Measurements from ENCODE around the gene MTMR3.

MTMR3 gene

GRCh38 chr22:29917052-29917902, 34.3 kb downstream of the MTMR3 start:
- no peak for DNase-seq

GRCh38 chr22:29925402-29925801, 42.4 kb downstream of the MTMR3 start:
- no peak for DNase-seq

GRCh38 chr22:29926057-29926456, 43.1 kb downstream of the MTMR3 start:
- no peak for DNase-seq

- DNase-seq: no peak
Observed at GRCh38 chr22:29932136-29932535, 49.2 kb downstream of the MTMR3 start.

- no peak for DNase-seq
Observed at GRCh38 chr22:29933619-29934018, 50.6 kb downstream of the MTMR3 start.

GRCh38 chr22:29934596-29934995, 51.6 kb downstream of the MTMR3 start:
- DNase-seq: no peak

GRCh38 chr22:29936186-29936585, 53.2 kb downstream of the MTMR3 start:
- DNase-seq: no peak

GRCh38 chr22:29937940-29938693, 55.1 kb downstream of the MTMR3 start:
- DNase-seq: no peak

- DNase-seq: no peak
Observed at GRCh38 chr22:29940526-29940925, 57.6 kb downstream of the MTMR3 start.

GRCh38 chr22:29944339-29944738, 61.4 kb downstream of the MTMR3 start:
- DNase-seq: peak; percentile 20

- DNase-seq: no peak
Observed at GRCh38 chr22:29945435-29945834, 62.5 kb downstream of the MTMR3 start.

- DNase-seq: no peak
Observed at GRCh38 chr22:29946220-29946619, 63.2 kb downstream of the MTMR3 start.

- peak; percentile 36 for DNase-seq
Observed at GRCh38 chr22:29947410-29948384, 64.7 kb downstream of the MTMR3 start.

- DNase-seq: no peak
Observed at GRCh38 chr22:29948385-29948769, 65.4 kb downstream of the MTMR3 start.

GRCh38 chr22:29949872-29950271, 66.9 kb downstream of the MTMR3 start:
- DNase-seq: no peak

- no peak for DNase-seq
Observed at GRCh38 chr22:29951791-29952413, 68.9 kb downstream of the MTMR3 start.

GRCh38 chr22:29954203-29954855, 71.4 kb downstream of the MTMR3 start:
- no peak for DNase-seq

- no peak for DNase-seq
Observed at GRCh38 chr22:29956680-29957079, 73.7 kb downstream of the MTMR3 start.

- no peak for DNase-seq
Observed at GRCh38 chr22:29958170-29958569, 75.2 kb downstream of the MTMR3 start.

GRCh38 chr22:29964776-29965175, 81.8 kb downstream of the MTMR3 start:
- DNase-seq: no peak

- no peak for DNase-seq
Observed at GRCh38 chr22:29967461-29967860, 84.5 kb downstream of the MTMR3 start.

- DNase-seq: no peak
Observed at GRCh38 chr22:29971607-29972006, 88.6 kb downstream of the MTMR3 start.

Measured in EL (cell line).